ENCODE measurements around the gene RNF220. TPM values are rescaled to one million over a fixed set of nuclear protein-coding genes. Genes with fewer than 3 reads are reported as not detected.
A peak's percentile ranks its signal among the peaks of the same experiment; 100 is the strongest.

Gene RNF220
- total and polyA plus RNA-seq, 2 of the 13 experiments (the other 11 are each of a cell fraction or from before 2014, with no cell fraction given) = 48.2 to 72.1 TPM

DNA sequence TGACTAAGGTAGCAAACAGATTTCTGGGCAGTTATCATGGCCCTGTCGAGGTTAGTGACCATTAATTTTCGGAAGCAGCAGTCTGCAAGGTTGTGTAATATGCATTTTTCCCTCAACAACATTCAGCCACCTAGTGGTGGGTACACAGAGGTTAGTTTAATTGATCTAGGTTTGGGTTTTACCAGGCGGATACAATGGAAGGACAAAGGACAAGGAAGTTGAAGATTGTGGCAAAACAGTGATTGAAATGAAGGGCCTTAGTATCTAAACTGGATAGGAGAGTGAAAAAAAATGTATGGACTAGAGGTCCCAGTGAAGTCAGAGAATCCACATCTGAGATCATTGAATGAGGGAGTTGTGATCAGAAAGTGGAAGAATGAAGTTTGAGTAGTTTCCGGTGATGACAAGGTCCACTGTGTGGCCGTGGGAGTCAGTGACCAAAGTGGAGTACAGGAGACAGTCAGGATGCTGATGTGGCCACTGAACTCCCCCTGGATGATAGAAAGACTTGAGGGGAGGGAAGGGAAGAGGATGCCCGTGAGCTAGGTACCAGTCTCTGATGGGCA, 272.2 kb downstream of the RNF220 start (continued):
- TF ChIP-seq, protein P1, sequence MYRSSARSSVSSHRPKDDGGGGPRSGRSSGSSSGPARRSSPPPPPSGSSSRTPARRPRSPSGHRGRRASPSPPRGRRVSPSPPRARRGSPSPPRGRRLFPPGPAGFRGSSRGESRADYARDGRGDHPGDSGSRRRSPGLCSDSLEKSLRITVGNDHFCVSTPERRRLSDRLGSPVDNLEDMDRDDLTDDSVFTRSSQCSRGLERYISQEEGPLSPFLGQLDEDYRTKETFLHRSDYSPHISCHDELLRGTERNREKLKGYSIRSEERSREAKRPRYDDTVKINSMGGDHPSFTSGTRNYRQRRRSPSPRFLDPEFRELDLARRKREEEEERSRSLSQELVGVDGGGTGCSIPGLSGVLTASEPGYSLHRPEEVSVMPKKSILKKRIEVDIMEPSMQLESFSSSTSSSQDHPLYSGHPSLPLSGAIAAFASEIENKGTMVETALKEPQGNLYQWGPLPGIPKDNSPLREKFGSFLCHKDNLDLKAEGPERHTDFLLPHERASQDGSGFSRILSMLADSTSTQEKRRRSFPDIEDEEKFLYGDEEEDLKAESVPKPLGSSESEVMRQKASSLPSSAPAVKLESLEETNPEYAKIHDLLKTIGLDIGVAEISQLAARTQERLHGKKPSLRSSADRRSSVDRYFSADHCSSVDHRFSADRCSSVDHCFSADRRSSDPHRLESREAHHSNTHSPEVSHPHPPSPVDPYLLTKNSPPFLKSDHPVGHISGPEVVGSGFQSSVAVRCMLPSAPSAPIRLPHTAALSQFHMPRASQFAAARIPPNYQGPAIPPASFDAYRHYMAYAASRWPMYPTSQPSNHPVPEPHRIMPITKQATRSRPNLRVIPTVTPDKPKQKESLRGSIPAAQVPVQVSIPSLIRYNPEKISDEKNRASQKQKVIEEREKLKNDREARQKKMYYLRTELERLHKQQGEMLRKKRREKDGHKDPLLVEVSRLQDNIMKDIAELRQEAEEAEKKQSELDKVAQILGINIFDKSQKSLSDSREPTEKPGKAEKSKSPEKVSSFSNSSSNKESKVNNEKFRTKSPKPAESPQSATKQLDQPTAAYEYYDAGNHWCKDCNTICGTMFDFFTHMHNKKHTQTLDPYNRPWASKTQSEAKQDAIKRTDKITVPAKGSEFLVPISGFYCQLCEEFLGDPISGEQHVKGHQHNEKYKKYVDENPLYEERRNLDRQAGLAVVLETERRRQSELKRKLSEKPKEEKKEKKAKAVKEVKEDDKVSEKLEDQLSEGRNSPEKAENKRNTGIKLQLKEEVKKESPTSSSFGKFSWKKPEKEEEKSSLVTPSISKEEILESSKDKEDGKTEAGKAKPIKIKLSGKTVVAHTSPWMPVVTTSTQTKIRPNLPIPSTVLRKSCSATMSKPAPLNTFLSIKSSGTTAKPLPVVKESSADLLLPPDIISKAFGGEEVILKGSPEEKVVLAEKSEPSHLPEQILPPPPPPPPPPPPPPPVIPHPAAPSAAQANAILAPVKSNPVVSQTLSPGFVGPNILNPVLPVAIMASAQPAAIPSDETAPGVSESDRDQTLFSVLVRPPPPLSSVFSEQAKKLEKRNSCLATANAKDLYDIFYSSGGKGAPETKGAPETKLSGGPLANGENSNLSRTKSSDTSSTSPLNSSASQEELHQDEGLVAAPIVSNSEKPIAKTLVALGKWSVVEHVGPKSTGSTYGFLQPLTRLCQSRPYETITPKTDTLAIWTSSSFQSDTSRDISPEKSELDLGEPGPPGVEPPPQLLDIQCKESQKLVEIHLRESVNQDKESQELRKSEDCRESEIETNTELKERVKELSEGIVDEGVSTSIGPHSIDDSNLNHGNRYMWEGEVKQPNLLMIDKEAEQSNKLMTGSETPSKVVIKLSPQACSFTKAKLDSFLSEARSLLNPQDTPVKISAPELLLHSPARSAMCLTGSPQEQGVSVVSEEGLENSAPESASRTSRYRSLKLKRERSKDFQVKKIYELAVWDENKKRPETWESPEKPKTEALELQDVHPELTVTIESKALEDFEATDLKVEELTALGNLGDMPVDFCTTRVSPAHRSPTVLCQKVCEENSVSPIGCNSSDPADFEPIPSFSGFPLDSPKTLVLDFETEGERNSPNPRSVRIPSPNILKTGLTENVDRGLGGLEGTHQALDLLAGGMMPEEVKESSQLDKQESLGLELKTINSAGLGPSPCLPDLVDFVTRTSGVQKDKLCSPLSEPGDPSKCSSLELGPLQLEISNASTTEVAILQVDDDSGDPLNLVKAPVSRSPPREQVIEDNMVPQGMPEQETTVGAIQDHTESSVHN (CRISPR knock-in tag; IDR thresholded peaks at IDR 0.05) = no peak
- TF ChIP-seq ZNF83 (CRISPR knock-in tag; IDR thresholded peaks at IDR 0.05; ENCODE audit: borderline replicate concordance) = no peak
- TF ChIP-seq, protein P2, sequence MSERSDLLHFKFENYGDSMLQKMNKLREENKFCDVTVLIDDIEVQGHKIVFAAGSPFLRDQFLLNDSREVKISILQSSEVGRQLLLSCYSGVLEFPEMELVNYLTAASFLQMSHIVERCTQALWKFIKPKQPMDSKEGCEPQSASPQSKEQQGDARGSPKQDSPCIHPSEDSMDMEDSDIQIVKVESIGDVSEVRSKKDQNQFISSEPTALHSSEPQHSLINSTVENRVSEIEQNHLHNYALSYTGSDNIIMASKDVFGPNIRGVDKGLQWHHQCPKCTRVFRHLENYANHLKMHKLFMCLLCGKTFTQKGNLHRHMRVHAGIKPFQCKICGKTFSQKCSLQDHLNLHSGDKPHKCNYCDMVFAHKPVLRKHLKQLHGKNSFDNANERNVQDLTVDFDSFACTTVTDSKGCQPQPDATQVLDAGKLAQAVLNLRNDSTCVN (CRISPR knock-in tag; IDR thresholded peaks at IDR 0.05; ENCODE audit: borderline replicate concordance) = no peak
- TF ChIP-seq REXO4 (CRISPR knock-in tag; IDR thresholded peaks at IDR 0.05; ENCODE audit: borderline replicate concordance) = no peak
- TF ChIP-seq TOPORS (CRISPR knock-in tag; IDR thresholded peaks at IDR 0.05) = no peak
- TF ChIP-seq, protein P3, sequence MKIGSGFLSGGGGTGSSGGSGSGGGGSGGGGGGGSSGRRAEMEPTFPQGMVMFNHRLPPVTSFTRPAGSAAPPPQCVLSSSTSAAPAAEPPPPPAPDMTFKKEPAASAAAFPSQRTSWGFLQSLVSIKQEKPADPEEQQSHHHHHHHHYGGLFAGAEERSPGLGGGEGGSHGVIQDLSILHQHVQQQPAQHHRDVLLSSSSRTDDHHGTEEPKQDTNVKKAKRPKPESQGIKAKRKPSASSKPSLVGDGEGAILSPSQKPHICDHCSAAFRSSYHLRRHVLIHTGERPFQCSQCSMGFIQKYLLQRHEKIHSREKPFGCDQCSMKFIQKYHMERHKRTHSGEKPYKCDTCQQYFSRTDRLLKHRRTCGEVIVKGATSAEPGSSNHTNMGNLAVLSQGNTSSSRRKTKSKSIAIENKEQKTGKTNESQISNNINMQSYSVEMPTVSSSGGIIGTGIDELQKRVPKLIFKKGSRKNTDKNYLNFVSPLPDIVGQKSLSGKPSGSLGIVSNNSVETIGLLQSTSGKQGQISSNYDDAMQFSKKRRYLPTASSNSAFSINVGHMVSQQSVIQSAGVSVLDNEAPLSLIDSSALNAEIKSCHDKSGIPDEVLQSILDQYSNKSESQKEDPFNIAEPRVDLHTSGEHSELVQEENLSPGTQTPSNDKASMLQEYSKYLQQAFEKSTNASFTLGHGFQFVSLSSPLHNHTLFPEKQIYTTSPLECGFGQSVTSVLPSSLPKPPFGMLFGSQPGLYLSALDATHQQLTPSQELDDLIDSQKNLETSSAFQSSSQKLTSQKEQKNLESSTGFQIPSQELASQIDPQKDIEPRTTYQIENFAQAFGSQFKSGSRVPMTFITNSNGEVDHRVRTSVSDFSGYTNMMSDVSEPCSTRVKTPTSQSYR (CRISPR knock-in tag; IDR thresholded peaks at IDR 0.05; ENCODE audit: borderline replicate concordance) = no peak
- TF ChIP-seq, protein P4, sequence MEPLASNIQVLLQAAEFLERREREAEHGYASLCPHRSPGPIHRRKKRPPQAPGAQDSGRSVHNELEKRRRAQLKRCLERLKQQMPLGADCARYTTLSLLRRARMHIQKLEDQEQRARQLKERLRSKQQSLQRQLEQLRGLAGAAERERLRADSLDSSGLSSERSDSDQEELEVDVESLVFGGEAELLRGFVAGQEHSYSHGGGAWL (CRISPR knock-in tag; IDR thresholded peaks at IDR 0.05) = no peak
- TF ChIP-seq, protein P5, sequence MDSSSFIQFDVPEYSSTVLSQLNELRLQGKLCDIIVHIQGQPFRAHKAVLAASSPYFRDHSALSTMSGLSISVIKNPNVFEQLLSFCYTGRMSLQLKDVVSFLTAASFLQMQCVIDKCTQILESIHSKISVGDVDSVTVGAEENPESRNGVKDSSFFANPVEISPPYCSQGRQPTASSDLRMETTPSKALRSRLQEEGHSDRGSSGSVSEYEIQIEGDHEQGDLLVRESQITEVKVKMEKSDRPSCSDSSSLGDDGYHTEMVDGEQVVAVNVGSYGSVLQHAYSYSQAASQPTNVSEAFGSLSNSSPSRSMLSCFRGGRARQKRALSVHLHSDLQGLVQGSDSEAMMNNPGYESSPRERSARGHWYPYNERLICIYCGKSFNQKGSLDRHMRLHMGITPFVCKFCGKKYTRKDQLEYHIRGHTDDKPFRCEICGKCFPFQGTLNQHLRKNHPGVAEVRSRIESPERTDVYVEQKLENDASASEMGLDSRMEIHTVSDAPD (CRISPR knock-in tag; IDR thresholded peaks at IDR 0.05) = no peak
- TF ChIP-seq FOXP1 (IDR thresholded peaks at IDR 0.05) = no peak
- TF ChIP-seq FOXP1 (CRISPR knock-in tag; IDR thresholded peaks at IDR 0.05) = peak; percentile 55; the same call in 1 of the 2 replicates
- TF ChIP-seq ZNF317 (CRISPR knock-in tag; IDR thresholded peaks at IDR 0.05) = peak; percentile 88
- TF ChIP-seq YEATS4 (CRISPR knock-in tag; IDR thresholded peaks at IDR 0.05; ENCODE audit: borderline replicate concordance) = no peak
- TF ChIP-seq, protein P6, sequence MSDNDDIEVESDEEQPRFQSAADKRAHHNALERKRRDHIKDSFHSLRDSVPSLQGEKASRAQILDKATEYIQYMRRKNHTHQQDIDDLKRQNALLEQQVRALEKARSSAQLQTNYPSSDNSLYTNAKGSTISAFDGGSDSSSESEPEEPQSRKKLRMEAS (IDR thresholded peaks at IDR 0.05) = no peak; the same call in 1 of the 2 replicates
- TF ChIP-seq BCL6 (CRISPR knock-in tag; IDR thresholded peaks at IDR 0.05) = peak; percentile 55
- no peak for TF ChIP-seq ZNF121 (CRISPR knock-in tag; IDR thresholded peaks at IDR 0.05)
- no peak for TF ChIP-seq DPF2 (CRISPR knock-in tag; IDR thresholded peaks at IDR 0.05; ENCODE audit: borderline replicate concordance, low read depth)
